Osteoblast (primary cell): ENCODE measurements around the gene CDC14A. TPM values are rescaled to one million over a fixed set of nuclear protein-coding genes. Genes with fewer than 3 reads are reported as not detected.

ENCODE experiments used
- DNase-seq: peaks from one replicate; pipeline ENCODE4 v3.0.0; 2011; ENCODE audit warnings: low spot score, mixed read lengths; ENCODE audit not compliant: insufficient read length; ENCODE audit errors: missing footprints
- H2AFZ ChIP-seq: 2 replicates; pipeline ENCODE4 v1.6.0; 2011; ENCODE audit warnings: mild to moderate bottlenecking, low read length
- H3K27ac ChIP-seq: 2 replicates; pipeline ENCODE4 v1.5.1; 2011; ENCODE audit warnings: mild to moderate bottlenecking, low read depth, low read length, moderate library complexity
- H3K27me3 ChIP-seq: 2 replicates; pipeline ENCODE4 v1.6.0; 2012; ENCODE audit warnings: mild to moderate bottlenecking, control low read depth, inconsistent platforms, low read length, moderate library complexity; ENCODE audit not compliant: insufficient read depth
- H3K36me3 ChIP-seq: 2 replicates; pipeline ENCODE4 v1.5.1; 2011; ENCODE audit warnings: mild to moderate bottlenecking, low read length, control low read depth, moderate library complexity; ENCODE audit not compliant: insufficient read depth
- H3K4me1 ChIP-seq: 2 replicates; pipeline ENCODE4 v1.5.1; 2011; ENCODE audit warnings: mild to moderate bottlenecking, low read length, control low read depth, moderate library complexity; ENCODE audit not compliant: insufficient read depth
- H3K4me2 ChIP-seq: 2 replicates; pipeline ENCODE4 v1.6.0; 2011; ENCODE audit warnings: mild to moderate bottlenecking, low read length; ENCODE audit not compliant: insufficient read depth
- H3K4me3 ChIP-seq: fragments of 200-600 bp; sonication (generic); 3 replicates; pipeline ENCODE4 v1.5.1; 2012; ENCODE audit warnings: mild to moderate bottlenecking, low read length, inconsistent platforms; ENCODE audit not compliant: insufficient read depth
- H3K79me2 ChIP-seq: 2 replicates; pipeline ENCODE4 v1.6.0; 2012; ENCODE audit warnings: mild to moderate bottlenecking, low read length, control low read depth, inconsistent platforms; ENCODE audit not compliant: insufficient read depth
- H3K9me3 ChIP-seq: 2 replicates; pipeline ENCODE4 v1.5.1; 2011; ENCODE audit warnings: low read depth, low read length, control low read depth
- H4K20me1 ChIP-seq: 2 replicates; pipeline ENCODE4 v1.6.0; 2012; ENCODE audit warnings: mild to moderate bottlenecking, low read length, control low read depth; ENCODE audit not compliant: insufficient read depth
- total RNA-seq: library from RNA; depleted of rRNA; stranded (reverse); fragments of >200 nt; gene quantifications from 2 replicates; pipeline ENCODE4 v1.2.3, GENCODE V29; 2012
- TF ChIP-seq, protein P1 (sequence below): IDR thresholded peaks from 2 replicates; pipeline ENCODE4 v1.5.1; 2011; ENCODE audit warnings: mild to moderate bottlenecking, low read depth, low read length, moderate library complexity; ENCODE audit errors: extremely low read depth

CDC14A gene
- total RNA-seq, 1 donor = 6.9 TPM

- Histone ChIP-seq H3K9me3 (no peaks in the 10 kb centered on the region), H3K27ac (no peak overlapping the region), H4K20me1 (no peaks in the 10 kb centered on the region), H2AFZ (no peak overlapping the region), H3K4me3 (no peak overlapping the region), H3K79me2 (no peaks in the 10 kb centered on the region), H3K36me3 (no peaks in the 10 kb centered on the region), H3K4me2 (no peak overlapping the region), H3K4me1 (peaks cover 4% of the 10 kb centered on the region), H3K27me3 (no peaks in the 10 kb centered on the region)
- DNase-seq = no peak
- TF ChIP-seq, protein P1, sequence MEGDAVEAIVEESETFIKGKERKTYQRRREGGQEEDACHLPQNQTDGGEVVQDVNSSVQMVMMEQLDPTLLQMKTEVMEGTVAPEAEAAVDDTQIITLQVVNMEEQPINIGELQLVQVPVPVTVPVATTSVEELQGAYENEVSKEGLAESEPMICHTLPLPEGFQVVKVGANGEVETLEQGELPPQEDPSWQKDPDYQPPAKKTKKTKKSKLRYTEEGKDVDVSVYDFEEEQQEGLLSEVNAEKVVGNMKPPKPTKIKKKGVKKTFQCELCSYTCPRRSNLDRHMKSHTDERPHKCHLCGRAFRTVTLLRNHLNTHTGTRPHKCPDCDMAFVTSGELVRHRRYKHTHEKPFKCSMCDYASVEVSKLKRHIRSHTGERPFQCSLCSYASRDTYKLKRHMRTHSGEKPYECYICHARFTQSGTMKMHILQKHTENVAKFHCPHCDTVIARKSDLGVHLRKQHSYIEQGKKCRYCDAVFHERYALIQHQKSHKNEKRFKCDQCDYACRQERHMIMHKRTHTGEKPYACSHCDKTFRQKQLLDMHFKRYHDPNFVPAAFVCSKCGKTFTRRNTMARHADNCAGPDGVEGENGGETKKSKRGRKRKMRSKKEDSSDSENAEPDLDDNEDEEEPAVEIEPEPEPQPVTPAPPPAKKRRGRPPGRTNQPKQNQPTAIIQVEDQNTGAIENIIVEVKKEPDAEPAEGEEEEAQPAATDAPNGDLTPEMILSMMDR = no peak
These were observed 86.5 kb downstream of the CDC14A start for GRCh38 chr1:100438789-100439188.

- no peaks in the 10 kb centered on the region for H3K36me3 ChIP-seq
- TF ChIP-seq, protein P1 = no peak
- H3K27me3 ChIP-seq = no peaks in the 10 kb centered on the region
- no peaks in the 10 kb centered on the region for H3K79me2 ChIP-seq
- H3K9me3 ChIP-seq = no peaks in the 10 kb centered on the region
- H2AFZ ChIP-seq = no peak overlapping the region
- peaks cover 9% of the 10 kb centered on the region for H3K4me1 ChIP-seq
- no peak overlapping the region for H3K27ac ChIP-seq
- no peak for DNase-seq
- no peaks in the 10 kb centered on the region for H4K20me1 ChIP-seq
- H3K4me3 ChIP-seq = no peak overlapping the region
- no peak overlapping the region for H3K4me2 ChIP-seq
These were observed 87.9 kb downstream of the CDC14A start for GRCh38 chr1:100440075-100440809.

DNA sequence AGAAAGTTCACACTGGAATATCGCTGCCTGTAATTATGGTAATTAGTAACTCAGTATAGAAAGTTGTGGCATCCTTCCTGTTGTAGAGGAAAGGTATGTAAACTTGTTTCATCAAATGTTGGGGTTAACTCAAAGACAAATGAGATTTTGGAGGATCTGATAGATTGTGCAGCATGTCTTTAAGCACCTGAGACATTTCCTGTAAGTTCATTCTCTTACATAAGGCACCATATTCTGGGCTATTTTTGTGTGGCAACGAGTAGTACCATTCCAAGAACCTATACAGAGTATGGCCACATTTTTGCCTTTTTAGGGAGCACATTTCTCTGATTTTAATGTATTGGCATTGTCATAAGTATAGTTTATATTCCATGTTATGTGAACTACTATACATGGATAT, 88.8 kb downstream of the CDC14A start:
- no peak overlapping the region for H3K4me3 ChIP-seq
- H3K36me3 ChIP-seq = no peaks in the 10 kb centered on the region
- TF ChIP-seq, protein P1 = no peak
- no peaks in the 10 kb centered on the region for H3K27me3 ChIP-seq
- peaks cover 9% of the 10 kb centered on the region for H3K4me1 ChIP-seq
- no peaks in the 10 kb centered on the region for H3K9me3 ChIP-seq
- H3K79me2 ChIP-seq = no peaks in the 10 kb centered on the region
- no peak for DNase-seq
- no peak overlapping the region for H2AFZ ChIP-seq
- H3K27ac ChIP-seq = no peak overlapping the region
- H3K4me2 ChIP-seq = no peak overlapping the region
- H4K20me1 ChIP-seq = no peaks in the 10 kb centered on the region

DNA sequence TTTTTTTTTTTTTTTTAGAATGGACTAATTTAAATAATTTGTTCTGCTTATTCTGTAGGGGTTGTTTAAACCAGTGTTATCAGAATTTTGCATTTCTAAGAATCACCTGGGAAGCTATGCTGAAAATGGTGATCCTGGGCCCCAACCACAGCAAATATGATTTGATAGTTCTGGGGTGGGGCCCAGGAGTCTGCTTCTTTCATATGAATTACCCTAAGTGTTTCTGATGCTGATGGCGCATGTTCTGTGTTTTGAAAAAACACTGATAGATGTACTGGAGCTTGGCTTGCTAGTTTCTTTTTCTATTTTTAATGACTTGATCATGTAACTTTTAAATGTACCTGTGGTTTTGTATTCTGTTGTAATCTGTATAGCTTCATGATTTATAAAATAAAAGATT, 89.3 kb downstream of the CDC14A start:
- no peaks in the 10 kb centered on the region for H3K79me2 ChIP-seq
- H3K36me3 ChIP-seq = no peaks in the 10 kb centered on the region
- H3K4me3 ChIP-seq = no peak overlapping the region
- H3K4me1 ChIP-seq = peaks cover 9% of the 10 kb centered on the region
- no peak overlapping the region for H3K4me2 ChIP-seq
- no peak overlapping the region for H2AFZ ChIP-seq
- H4K20me1 ChIP-seq = no peaks in the 10 kb centered on the region
- TF ChIP-seq, protein P1 = no peak
- H3K9me3 ChIP-seq = no peaks in the 10 kb centered on the region
- no peak overlapping the region for H3K27ac ChIP-seq
- no peak for DNase-seq
- no peaks in the 10 kb centered on the region for H3K27me3 ChIP-seq
